Measurements from ENCODE around the gene APOH. TPM values are rescaled to one million over a fixed set of nuclear protein-coding genes. Genes with fewer than 3 reads are reported as not detected.

The APOH gene
- total and polyA plus RNA-seq, 2 of the 13 experiments (the other 11 are each of a cell fraction or from before 2014, with no cell fraction given) = 4,846 to 5,748 TPM

- peak; percentile 53; the same call in 1 of the 2 replicates for TF ChIP-seq MYC (CRISPR knock-in tag; IDR thresholded peaks at IDR 0.05; ENCODE audit: borderline replicate concordance)
- TF ChIP-seq LBX2 (CRISPR knock-in tag; IDR thresholded peaks at IDR 0.05; ENCODE audit: borderline replicate concordance) = peak; percentile 41; the same call in 1 of the 2 replicates
- TF ChIP-seq AGO1 (IDR thresholded peaks at IDR 0.05; ENCODE audit: low read depth, low read length, poor library complexity, severe bottlenecking) = peak; percentile 42
- TF ChIP-seq HNRNPUL1 (IDR thresholded peaks at IDR 0.05; ENCODE audit: low read depth, low read length) = no peak
- TF ChIP-seq SRF (IDR thresholded peaks at IDR 0.05; ENCODE audit: low read depth, low read length) = no peak
- TF ChIP-seq MTA3 (CRISPR knock-in tag; IDR thresholded peaks at IDR 0.05) = no peak
- peak; percentile 72; the same call in 1 of the 2 replicates for TF ChIP-seq KDM5B (CRISPR knock-in tag; IDR thresholded peaks at IDR 0.05; ENCODE audit: borderline replicate concordance)
- TF ChIP-seq ZNF510 (CRISPR knock-in tag; IDR thresholded peaks at IDR 0.05; ENCODE audit: low read depth) = peak; percentile 53; the same call in 1 of the 2 replicates
- TF ChIP-seq YY1 (IDR thresholded peaks at IDR 0.05; ENCODE audit: insufficient read depth, insufficient replicate concordance, low read depth, low read length) = peak; percentile 59
- no peak for TF ChIP-seq HHEX (CRISPR knock-in tag; IDR thresholded peaks at IDR 0.05)
- TF ChIP-seq ZNF703 (CRISPR knock-in tag; IDR thresholded peaks at IDR 0.05; ENCODE audit: borderline replicate concordance) = no peak
- TF ChIP-seq ZBTB49 (CRISPR knock-in tag; IDR thresholded peaks at IDR 0.05; ENCODE audit: borderline replicate concordance) = no peak
- no peak for TF ChIP-seq KDM4B (CRISPR knock-in tag; IDR thresholded peaks at IDR 0.05)
- TF ChIP-seq ZNF331 (CRISPR knock-in tag; IDR thresholded peaks at IDR 0.05) = no peak
- peak; percentile 74 for TF ChIP-seq ZNF761 (CRISPR knock-in tag; conservative IDR thresholded peaks at IDR 0.05)
- TF ChIP-seq MED13 (CRISPR knock-in tag; IDR thresholded peaks at IDR 0.05) = no peak
- TF ChIP-seq ELF1 (CRISPR knock-in tag; IDR thresholded peaks at IDR 0.05) = peak; percentile 74
- TF ChIP-seq, protein P1, sequence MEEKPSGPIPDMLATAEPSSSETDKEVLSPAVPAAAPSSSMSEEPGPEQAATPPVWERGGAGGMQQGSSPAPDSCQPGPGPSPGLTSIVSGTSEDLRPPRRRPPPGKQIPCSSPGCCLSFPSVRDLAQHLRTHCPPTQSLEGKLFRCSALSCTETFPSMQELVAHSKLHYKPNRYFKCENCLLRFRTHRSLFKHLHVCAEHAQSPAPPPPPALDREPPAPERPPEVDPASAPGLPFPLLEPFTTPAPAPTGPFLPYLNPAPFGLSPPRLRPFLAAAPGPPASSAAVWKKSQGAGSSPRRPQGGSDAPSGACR (CRISPR knock-in tag; IDR thresholded peaks at IDR 0.05) = no peak; the same call in 1 of the 2 replicates
- no peak for TF ChIP-seq SRY (CRISPR knock-in tag; IDR thresholded peaks at IDR 0.05)
- TF ChIP-seq CHD2 (IDR thresholded peaks at IDR 0.05; ENCODE audit: low read depth, low read length) = no peak
- no peak for TF ChIP-seq ADNP (CRISPR knock-in tag; IDR thresholded peaks at IDR 0.05)
- TF ChIP-seq MXI1 (IDR thresholded peaks at IDR 0.05; ENCODE audit: borderline replicate concordance, low read depth, low read length) = peak; percentile 99; the same call in 2 of the 3 replicates
- TF ChIP-seq ZNF263 (CRISPR knock-in tag; IDR thresholded peaks at IDR 0.05) = no peak; the same call in 1 of the 2 replicates
- TF ChIP-seq CBX2 (IDR thresholded peaks at IDR 0.05; ENCODE audit: low read depth, low read length) = no peak
- no peak for TF ChIP-seq CBX2 (CRISPR knock-in tag; IDR thresholded peaks at IDR 0.05; ENCODE audit: low read depth)
- no peak for TF ChIP-seq ZNF296 (CRISPR knock-in tag; conservative IDR thresholded peaks at IDR 0.05)
- TF ChIP-seq CCDC6 (CRISPR knock-in tag; IDR thresholded peaks at IDR 0.05) = peak; percentile 42; the same call in 1 of the 2 replicates
- TF ChIP-seq ZNF354B (CRISPR knock-in tag; IDR thresholded peaks at IDR 0.05) = 0 out of 2 replicates have a peak, but pooled peaks have one; percentile 73
Measured at GRCh38 chr17:66191593-66192377, 37.4 kb downstream of the APOH start, which contains the start of gene CEP112 (continued).

Measured in HepG2 (cell line).